HepG2 (cell line): Measurements from ENCODE around the gene IZUMO4. TPM values are rescaled to one million over a fixed set of nuclear protein-coding genes. Genes with fewer than 3 reads are reported as not detected.

Experiments used
- BHLHE40 ChIP-seq: IDR thresholded peaks from 2 replicates; pipeline ENCODE4 v1.6.1; 2011; ENCODE audit warnings: low read length, improper control_type of control experiment
- EP300 ChIP-seq, 3 experiments: sonication (generic) in 1 of 3; formaldehyde crosslinking in 1 of 3; IDR thresholded peaks; 2 replicates each; pipeline versions ENCODE4 v1.5.1 to v1.6.1; 2011 to 2020; ENCODE audit warnings: low read depth in 2 of 3, low read length in 2 of 3, borderline replicate concordance in 1 of 3, improper control_type of control experiment in 1 of 3, mild to moderate bottlenecking in 1 of 3, missing genetic modification reagents in 1 of 3, moderate library complexity in 1 of 3
- KLF9 ChIP-seq: IDR thresholded peaks from 2 replicates; pipeline ENCODE4 v1.6.1; 2016; ENCODE audit warnings: low read depth
- MAFF ChIP-seq: IDR thresholded peaks from 2 replicates; pipeline ENCODE4 v1.6.1; 2011; ENCODE audit warnings: low read depth, low read length, improper control_type of control experiment
- MEIS2 ChIP-seq: sonication (generic); formaldehyde crosslinking; IDR thresholded peaks from 2 replicates; pipeline ENCODE4 v1.9.0; 2021; ENCODE audit warnings: mild to moderate bottlenecking, missing genetic modification reagents
- MTF2 ChIP-seq: sonication (generic); formaldehyde crosslinking; IDR thresholded peaks from 2 replicates; pipeline ENCODE4 v1.5.0; 2020; ENCODE audit warnings: missing genetic modification reagents, borderline replicate concordance
- NFIB ChIP-seq: sonication (generic); formaldehyde crosslinking; IDR thresholded peaks from 2 replicates; pipeline ENCODE4 v1.9.0; 2021; ENCODE audit warnings: missing genetic modification reagents, mild to moderate bottlenecking, borderline replicate concordance
- ONECUT2 ChIP-seq: sonication (generic); formaldehyde crosslinking; IDR thresholded peaks from 2 replicates; pipeline ENCODE4 v1.4.0; 2020; ENCODE audit warnings: missing genetic modification reagents
- RAD21 ChIP-seq: fragments of 450-650 bp; formaldehyde crosslinking; IDR thresholded peaks from 2 replicates; pipeline ENCODE4 v1.5.0; 2020; ENCODE audit warnings: mild to moderate bottlenecking
- REL ChIP-seq: sonication (generic); formaldehyde crosslinking; conservative IDR thresholded peaks from 2 replicates; pipeline ENCODE4 v1.8.0; 2022; ENCODE audit warnings: mild to moderate bottlenecking, missing genetic modification reagents, moderate library complexity
- SAFB2 ChIP-seq: sonication (generic); formaldehyde crosslinking; IDR thresholded peaks from 2 replicates; pipeline ENCODE4 v1.5.1; 2020; ENCODE audit warnings: missing genetic modification reagents, low read depth, mild to moderate bottlenecking, borderline replicate concordance
- TRIM24 ChIP-seq: sonication (generic); formaldehyde crosslinking; IDR thresholded peaks from 2 replicates; pipeline ENCODE4 v1.8.0; 2022; ENCODE audit warnings: mild to moderate bottlenecking, missing genetic modification reagents
- ZNF253 ChIP-seq: sonication (generic); formaldehyde crosslinking; IDR thresholded peaks from 2 replicates; pipeline ENCODE4 v1.8.0; 2022; ENCODE audit warnings: mild to moderate bottlenecking, missing genetic modification reagents, borderline replicate concordance
- ZNF44 ChIP-seq: sonication (generic); formaldehyde crosslinking; IDR thresholded peaks from 2 replicates; pipeline ENCODE4 v1.5.1; 2020; ENCODE audit warnings: mild to moderate bottlenecking, missing genetic modification reagents
- ZNF557 ChIP-seq: sonication (generic); formaldehyde crosslinking; IDR thresholded peaks from 2 replicates; pipeline ENCODE4 v1.4.0; 2020; ENCODE audit warnings: missing genetic modification reagents
- ZNF614 ChIP-seq: IDR thresholded peaks from 2 replicates; pipeline ENCODE4 v1.6.1; 2018; ENCODE audit warnings: missing biosample characterization, missing genetic modification reagents, inconsistent platforms, borderline replicate concordance
- ZNF878 ChIP-seq: sonication (generic); formaldehyde crosslinking; IDR thresholded peaks from 2 replicates; pipeline ENCODE4 v1.8.1; 2023; ENCODE audit warnings: mild to moderate bottlenecking, missing genetic modification reagents, moderate library complexity
- ZZZ3 ChIP-seq: sonication (generic); formaldehyde crosslinking; IDR thresholded peaks from 2 replicates; pipeline ENCODE4 v1.4.0; 2020; ENCODE audit warnings: missing genetic modification reagents, mild to moderate bottlenecking, borderline replicate concordance
- polyA plus RNA-seq, 8 experiments: library from polyadenylated mRNA; depleted of rRNA in 3 of 8; stranded (reverse) in 7 of 8; unstranded in 1 of 8; fragments of >200 nt; fragmentation: Illumina TruSeq in 4 of 8; extraction: Trizol in 4 of 8; gene quantifications; 2 replicates each; pipeline versions ENCODE4 v1.2.1 to v1.2.3, GENCODE V29; 2011 to 2016; ENCODE audit warnings: low read depth in 4 of 8, missing spikeins in 1 of 8, mixed read lengths in 1 of 8; ENCODE audit not compliant: insufficient read depth in 1 of 8
- total RNA-seq, 5 experiments: library from RNA; depleted of rRNA; stranded (reverse); fragments of >200 nt; fragmentation: Illumina TruSeq; extraction: Trizol; gene quantifications; 2 replicates each; pipeline ENCODE4 v1.2.3, GENCODE V29; 2016; ENCODE audit warnings: low read depth in 1 of 5
- TF ChIP-seq, protein P1 (sequence below): sonication (generic); formaldehyde crosslinking; IDR thresholded peaks from 2 replicates; pipeline ENCODE4 v1.5.0; 2020; ENCODE audit warnings: mild to moderate bottlenecking, missing genetic modification reagents
- TF ChIP-seq, protein P2 (sequence below): sonication (generic); formaldehyde crosslinking; IDR thresholded peaks from 2 replicates; pipeline ENCODE4 v1.5.1; 2020; ENCODE audit warnings: mild to moderate bottlenecking, missing genetic modification reagents
- TF ChIP-seq, protein P3 (sequence below): sonication (generic); formaldehyde crosslinking; IDR thresholded peaks from 2 replicates; pipeline ENCODE4 v1.4.0; 2020; ENCODE audit warnings: low read depth, mild to moderate bottlenecking, missing genetic modification reagents
- TF ChIP-seq, protein P4 (sequence below): IDR thresholded peaks from 2 replicates; pipeline ENCODE4 v1.6.1; 2016; ENCODE audit warnings: mild to moderate bottlenecking, missing biosample characterization, missing genetic modification reagents
- TF ChIP-seq, protein P5 (sequence below): IDR thresholded peaks from 2 replicates; pipeline ENCODE4 v1.6.1; 2018; ENCODE audit warnings: missing genetic modification reagents

Gene IZUMO4
- total and polyA plus RNA-seq, 2 of the 13 experiments (the other 11 are each of a cell fraction or from before 2014, with no cell fraction given): 0.77 to 3.9 TPM

DNA sequence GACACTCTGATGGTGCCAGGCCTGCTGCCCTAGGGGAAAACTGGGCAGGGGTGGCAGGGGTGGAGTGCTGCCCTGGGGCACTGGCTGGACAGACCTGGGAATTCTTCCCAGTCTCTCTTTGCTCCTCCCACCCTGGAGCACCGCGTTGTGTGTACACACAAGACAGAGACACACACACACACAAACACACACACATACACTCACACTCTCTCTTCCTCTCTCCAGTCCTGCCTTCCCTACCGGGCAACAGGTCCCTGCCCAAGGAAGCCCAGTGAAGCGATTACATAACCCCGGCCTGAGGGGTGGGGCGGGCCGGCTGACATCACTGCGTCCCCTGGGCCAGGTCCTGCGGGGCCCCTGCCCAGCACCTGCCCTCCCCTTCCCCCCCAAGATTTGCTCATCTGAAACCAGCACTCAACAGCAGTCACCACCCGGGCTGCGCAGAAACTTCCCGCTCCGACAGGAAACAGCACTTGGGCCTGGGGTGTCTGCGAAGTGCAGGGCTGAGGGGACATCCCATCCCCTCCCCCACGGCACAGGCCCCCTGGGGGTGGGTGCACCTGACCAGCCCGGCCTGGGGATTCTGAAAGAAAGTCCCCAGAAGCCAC is 46.9 kb upstream of the IZUMO4 start (continued):
- TF ChIP-seq TRIM24 (CRISPR knock-in tag): no peak
- TF ChIP-seq RAD21 (CRISPR knock-in tag): no peak
- no peak for TF ChIP-seq ZNF253 (CRISPR knock-in tag)
- TF ChIP-seq NFIB: no peak
- TF ChIP-seq, protein P1, sequence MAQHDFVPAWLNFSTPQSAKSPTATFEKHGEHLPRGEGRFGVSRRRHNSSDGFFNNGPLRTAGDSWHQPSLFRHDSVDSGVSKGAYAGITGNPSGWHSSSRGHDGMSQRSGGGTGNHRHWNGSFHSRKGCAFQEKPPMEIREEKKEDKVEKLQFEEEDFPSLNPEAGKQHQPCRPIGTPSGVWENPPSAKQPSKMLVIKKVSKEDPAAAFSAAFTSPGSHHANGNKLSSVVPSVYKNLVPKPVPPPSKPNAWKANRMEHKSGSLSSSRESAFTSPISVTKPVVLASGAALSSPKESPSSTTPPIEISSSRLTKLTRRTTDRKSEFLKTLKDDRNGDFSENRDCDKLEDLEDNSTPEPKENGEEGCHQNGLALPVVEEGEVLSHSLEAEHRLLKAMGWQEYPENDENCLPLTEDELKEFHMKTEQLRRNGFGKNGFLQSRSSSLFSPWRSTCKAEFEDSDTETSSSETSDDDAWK (CRISPR knock-in tag): no peak
- no peak for TF ChIP-seq SAFB2 (CRISPR knock-in tag)
- TF ChIP-seq, protein P2, sequence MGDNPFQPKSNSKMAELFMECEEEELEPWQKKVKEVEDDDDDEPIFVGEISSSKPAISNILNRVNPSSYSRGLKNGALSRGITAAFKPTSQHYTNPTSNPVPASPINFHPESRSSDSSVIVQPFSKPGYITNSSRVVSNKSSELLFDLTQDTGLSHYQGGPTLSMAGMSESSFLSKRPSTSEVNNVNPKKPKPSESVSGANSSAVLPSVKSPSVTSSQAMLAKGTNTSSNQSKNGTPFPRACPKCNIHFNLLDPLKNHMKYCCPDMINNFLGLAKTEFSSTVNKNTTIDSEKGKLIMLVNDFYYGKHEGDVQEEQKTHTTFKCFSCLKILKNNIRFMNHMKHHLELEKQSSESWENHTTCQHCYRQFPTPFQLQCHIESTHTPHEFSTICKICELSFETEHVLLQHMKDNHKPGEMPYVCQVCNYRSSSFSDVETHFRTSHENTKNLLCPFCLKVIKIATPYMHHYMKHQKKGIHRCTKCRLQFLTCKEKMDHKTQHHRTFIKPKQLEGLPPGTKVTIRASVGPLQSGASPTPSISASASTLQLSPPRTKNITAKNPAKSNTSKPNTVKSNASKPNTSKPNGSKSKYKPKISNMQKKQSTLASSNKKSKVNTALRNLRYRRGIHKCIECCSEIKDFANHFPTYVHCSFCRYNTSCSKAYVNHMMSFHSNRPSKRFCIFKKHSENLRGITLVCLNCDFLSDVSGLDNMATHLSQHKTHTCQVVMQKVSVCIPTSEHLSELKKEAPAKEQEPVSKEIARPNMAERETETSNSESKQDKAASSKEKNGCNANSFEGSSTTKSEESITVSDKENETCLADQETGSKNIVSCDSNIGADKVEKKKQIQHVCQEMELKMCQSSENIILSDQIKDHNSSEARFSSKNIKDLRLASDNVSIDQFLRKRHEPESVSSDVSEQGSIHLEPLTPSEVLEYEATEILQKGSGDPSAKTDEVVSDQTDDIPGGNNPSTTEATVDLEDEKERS (CRISPR knock-in tag): no peak
- no peak for TF ChIP-seq MAFF
- no peak for TF ChIP-seq BHLHE40
- no peak for TF ChIP-seq ZZZ3
- 0 out of 2 replicates have a peak, but pooled peaks have one; percentile 41 for TF ChIP-seq MEIS2 (CRISPR knock-in tag)
- TF ChIP-seq ZNF557 (CRISPR knock-in tag): no peak
- TF ChIP-seq KLF9 (CRISPR knock-in tag): no peak
- TF ChIP-seq REL (CRISPR knock-in tag): no peak
- no peak for TF ChIP-seq MTF2 (CRISPR knock-in tag)
- TF ChIP-seq, protein P3, sequence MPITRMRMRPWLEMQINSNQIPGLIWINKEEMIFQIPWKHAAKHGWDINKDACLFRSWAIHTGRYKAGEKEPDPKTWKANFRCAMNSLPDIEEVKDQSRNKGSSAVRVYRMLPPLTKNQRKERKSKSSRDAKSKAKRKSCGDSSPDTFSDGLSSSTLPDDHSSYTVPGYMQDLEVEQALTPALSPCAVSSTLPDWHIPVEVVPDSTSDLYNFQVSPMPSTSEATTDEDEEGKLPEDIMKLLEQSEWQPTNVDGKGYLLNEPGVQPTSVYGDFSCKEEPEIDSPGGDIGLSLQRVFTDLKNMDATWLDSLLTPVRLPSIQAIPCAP (CRISPR knock-in tag): no peak
- TF ChIP-seq, protein P4, sequence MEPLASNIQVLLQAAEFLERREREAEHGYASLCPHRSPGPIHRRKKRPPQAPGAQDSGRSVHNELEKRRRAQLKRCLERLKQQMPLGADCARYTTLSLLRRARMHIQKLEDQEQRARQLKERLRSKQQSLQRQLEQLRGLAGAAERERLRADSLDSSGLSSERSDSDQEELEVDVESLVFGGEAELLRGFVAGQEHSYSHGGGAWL (CRISPR knock-in tag): no peak
- TF ChIP-seq, protein P5, sequence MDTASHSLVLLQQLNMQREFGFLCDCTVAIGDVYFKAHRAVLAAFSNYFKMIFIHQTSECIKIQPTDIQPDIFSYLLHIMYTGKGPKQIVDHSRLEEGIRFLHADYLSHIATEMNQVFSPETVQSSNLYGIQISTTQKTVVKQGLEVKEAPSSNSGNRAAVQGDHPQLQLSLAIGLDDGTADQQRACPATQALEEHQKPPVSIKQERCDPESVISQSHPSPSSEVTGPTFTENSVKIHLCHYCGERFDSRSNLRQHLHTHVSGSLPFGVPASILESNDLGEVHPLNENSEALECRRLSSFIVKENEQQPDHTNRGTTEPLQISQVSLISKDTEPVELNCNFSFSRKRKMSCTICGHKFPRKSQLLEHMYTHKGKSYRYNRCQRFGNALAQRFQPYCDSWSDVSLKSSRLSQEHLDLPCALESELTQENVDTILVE: peak; percentile 37; the same call in 1 of the 2 replicates
- TF ChIP-seq ZNF878: no peak
- no peak for TF ChIP-seq ONECUT2 (CRISPR knock-in tag)
- TF ChIP-seq ZNF614 (CRISPR knock-in tag): no peak
- 0 out of 4 replicates have a peak, but pooled peaks of 1 of the 2 experiments have one; percentile 14 for TF ChIP-seq EP300 (IDR thresholded peaks at IDR 0.05; ENCODE audit: low read depth in 2 of 2, low read length in 2 of 2)
- no peak for TF ChIP-seq EP300 (CRISPR knock-in tag; IDR thresholded peaks at IDR 0.05; ENCODE audit: borderline replicate concordance)
- TF ChIP-seq ZNF44 (CRISPR knock-in tag): no peak
